Astrocyte of the hippocampus (primary cell): Measurements from ENCODE around the gene C2orf42.
"Not testable (repeated sequence)": the region's sequence is repeated elsewhere in the genome, so short reads cannot be mapped to it uniquely, and the experiment has no call there.

ENCODE experiments used
- DNase-seq: peaks from one replicate; pipeline ENCODE4 v3.0.0; 2011; ENCODE audit warnings: low read depth, low spot score

C2orf42 gene

GRCh38 chr2:70104231-70105111 lies 86.3 kb downstream of the C2orf42 start:
- DNase-seq: peak; percentile 77

GRCh38 chr2:70103531-70104061 lies 87.2 kb downstream of the C2orf42 start:
- no peak for DNase-seq

- not testable (repeated sequence) for DNase-seq
Observed at GRCh38 chr2:70102323-70102905, 88.4 kb downstream of the C2orf42 start.

GRCh38 chr2:70101686-70102085 lies 89.1 kb downstream of the C2orf42 start:
- DNase-seq: not testable (repeated sequence)

DNA sequence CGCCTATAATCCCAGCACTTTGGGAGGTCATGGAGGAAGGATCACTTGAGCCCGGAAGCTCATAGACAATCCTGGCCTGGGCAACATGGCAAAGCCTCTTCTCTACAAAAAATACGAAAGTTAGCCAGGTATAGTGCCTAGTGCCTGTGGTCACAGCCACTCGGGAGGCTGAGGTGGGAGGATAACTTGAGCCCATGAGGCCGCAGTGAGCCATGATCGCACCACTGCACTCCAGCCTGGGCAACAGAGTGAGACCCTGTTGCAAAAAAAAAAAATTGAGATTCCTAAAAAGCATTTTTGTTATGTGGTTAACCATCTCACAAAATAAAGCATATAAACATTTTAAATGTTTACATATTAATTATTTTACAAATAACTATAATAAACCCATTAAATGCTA lies 89.6 kb downstream of the C2orf42 start:
- DNase-seq: no peak
